ENCODE data around the gene TBX1. TPM values are rescaled to one million over a fixed set of nuclear protein-coding genes. Genes with fewer than 3 reads are reported as not detected.

TBX1 gene
- total RNA-seq, 2 donors from 2014 or later: 0.24 TPM; not detected in 1

DNA sequence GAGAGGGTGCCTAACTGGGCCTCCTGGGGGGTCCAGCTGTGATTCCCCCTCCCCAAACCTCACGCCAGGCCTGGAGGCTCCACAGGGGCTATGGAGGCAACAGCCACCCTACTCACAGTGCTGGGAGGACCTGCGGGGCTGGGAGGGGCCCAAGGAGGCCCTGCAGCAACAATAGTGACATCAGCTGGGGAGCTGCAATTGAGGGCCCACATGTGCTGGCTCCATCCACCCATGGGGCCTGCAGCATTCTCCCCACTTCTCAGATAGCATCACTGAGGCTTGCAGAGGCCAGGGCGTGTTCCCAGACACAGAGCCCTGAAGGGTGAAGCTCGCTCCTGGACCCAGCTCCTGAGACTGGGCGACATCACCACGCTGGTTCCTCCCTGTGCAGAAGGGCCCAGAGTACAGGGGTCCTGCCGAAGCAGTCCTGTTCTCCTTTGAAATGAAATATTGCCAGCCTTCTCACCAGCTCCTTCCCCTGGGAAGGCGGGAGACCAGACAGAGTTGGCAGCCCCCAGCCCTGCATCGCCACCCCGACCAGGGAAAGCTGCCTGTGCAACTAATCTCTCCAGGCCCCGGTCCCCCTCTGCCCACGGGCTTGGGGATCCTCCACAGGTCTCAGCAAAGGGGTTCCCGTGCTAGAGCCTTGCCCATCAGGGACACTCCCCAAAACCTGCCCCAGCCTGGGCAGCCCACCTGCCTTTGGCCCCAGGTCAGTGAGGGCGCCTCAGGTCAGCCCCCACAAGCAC, 8.9 kb upstream of the TBX1 start:
- H3K27me3 ChIP-seq: peaks cover 18 to 19% of the 10 kb centered on the region in 2 donors
- no peak overlapping the region for H3K27ac ChIP-seq
- H3K36me3 ChIP-seq: no peaks in the 10 kb centered on the region
- H3K4me1 ChIP-seq: peaks cover 0 to 20% of the 10 kb centered on the region in 2 donors
- TF ChIP-seq, protein P1, sequence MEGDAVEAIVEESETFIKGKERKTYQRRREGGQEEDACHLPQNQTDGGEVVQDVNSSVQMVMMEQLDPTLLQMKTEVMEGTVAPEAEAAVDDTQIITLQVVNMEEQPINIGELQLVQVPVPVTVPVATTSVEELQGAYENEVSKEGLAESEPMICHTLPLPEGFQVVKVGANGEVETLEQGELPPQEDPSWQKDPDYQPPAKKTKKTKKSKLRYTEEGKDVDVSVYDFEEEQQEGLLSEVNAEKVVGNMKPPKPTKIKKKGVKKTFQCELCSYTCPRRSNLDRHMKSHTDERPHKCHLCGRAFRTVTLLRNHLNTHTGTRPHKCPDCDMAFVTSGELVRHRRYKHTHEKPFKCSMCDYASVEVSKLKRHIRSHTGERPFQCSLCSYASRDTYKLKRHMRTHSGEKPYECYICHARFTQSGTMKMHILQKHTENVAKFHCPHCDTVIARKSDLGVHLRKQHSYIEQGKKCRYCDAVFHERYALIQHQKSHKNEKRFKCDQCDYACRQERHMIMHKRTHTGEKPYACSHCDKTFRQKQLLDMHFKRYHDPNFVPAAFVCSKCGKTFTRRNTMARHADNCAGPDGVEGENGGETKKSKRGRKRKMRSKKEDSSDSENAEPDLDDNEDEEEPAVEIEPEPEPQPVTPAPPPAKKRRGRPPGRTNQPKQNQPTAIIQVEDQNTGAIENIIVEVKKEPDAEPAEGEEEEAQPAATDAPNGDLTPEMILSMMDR (IDR thresholded peaks at IDR 0.05): no peak
- DNase-seq (ENCODE audit: low spot score): no peak
- H3K9me3 ChIP-seq: no peaks in the 10 kb centered on the region
- H3K4me3 ChIP-seq: no peak overlapping the region

DNA sequence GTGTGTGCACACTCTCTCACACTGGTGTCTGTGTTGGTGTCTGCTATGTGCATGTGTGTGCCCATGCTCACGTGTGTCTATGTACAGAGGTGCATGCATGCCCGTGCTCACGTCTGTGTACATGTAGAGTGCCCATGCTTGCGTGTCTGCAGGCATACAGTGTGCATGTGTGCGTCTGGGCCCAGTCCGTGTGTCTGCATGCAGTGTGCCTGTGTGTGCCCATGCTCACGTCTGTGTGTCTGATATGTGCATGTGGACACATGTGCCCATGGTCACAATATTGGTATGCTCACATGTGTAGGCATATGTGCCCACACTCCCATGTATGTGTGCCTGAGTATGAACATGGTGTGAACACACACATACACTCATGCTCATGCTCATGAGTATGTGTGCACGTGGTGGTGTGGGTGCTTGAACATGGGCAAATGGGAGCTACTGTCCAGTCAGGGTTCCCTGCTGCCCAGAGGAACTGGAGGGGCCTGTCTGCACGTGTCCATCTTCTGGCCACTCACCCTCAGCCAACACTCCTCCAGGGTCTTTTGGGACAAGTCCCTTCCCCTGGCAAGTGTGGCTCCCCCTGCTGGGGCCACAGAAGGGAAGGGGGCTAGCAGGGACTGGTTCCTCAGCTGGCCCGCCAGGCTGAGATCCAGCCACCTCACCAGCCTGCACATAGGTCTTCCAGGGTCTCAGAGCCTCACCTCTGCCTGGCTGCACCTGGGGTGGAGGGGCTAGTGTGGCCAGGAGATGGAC, 7.3 kb upstream of the TBX1 start:
- TF ChIP-seq, protein P1 (IDR thresholded peaks at IDR 0.05): no peak
- peaks cover 18 to 24% of the 10 kb centered on the region in 2 donors for H3K27me3 ChIP-seq
- DNase-seq (ENCODE audit: low spot score): no peak
- no peaks in the 10 kb centered on the region for H3K36me3 ChIP-seq
- no peak overlapping the region for H3K27ac ChIP-seq
- H3K4me1 ChIP-seq: peaks cover 0 to 26% of the 10 kb centered on the region in 2 donors
- no peak overlapping the region for H3K4me3 ChIP-seq
- no peaks in the 10 kb centered on the region for H3K9me3 ChIP-seq

DNA sequence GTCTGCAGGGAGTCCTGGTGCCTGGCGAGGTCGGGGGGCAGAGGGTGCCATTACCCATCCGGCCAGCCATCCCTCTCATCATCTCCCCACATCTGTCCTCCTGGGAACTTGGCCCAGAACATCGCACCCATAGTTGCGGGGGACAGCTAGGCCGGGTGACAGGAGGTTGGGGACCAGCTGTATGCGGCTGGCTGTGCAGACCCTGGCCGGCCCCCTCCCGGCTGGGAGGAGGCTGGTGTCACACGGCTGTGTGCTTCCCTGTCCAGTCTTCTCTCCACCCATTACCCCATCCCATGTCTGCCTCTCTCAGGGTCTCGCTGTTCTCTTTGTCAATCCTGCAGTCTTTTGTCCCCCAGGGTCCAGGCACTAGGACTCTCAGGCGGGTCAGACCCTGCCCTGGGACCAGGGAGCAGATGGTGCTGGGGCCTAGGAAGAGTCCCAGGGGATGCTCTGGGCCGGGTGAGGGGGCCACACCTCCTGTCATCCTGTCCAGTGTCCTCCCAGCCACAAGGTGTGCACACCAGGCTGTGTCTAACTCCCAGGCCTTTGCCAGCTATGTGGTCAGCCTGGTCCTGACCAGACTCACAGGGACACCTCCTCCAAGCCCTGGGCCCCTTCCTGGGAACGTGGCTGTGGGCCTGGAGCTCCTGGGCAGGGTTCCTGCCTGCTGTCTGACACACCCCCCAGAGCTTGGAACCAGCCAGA, 6.4 kb upstream of the TBX1 start:
- no peak for DNase-seq (ENCODE audit: low spot score)
- H3K9me3 ChIP-seq: no peaks in the 10 kb centered on the region
- H3K27ac ChIP-seq: no peak overlapping the region
- H3K4me3 ChIP-seq: no peak overlapping the region
- H3K27me3 ChIP-seq: peaks cover 18 to 31% of the 10 kb centered on the region in 2 donors
- TF ChIP-seq, protein P1 (IDR thresholded peaks at IDR 0.05): no peak
- peaks cover 0 to 30% of the 10 kb centered on the region in 2 donors for H3K4me1 ChIP-seq
- no peaks in the 10 kb centered on the region for H3K36me3 ChIP-seq

DNA sequence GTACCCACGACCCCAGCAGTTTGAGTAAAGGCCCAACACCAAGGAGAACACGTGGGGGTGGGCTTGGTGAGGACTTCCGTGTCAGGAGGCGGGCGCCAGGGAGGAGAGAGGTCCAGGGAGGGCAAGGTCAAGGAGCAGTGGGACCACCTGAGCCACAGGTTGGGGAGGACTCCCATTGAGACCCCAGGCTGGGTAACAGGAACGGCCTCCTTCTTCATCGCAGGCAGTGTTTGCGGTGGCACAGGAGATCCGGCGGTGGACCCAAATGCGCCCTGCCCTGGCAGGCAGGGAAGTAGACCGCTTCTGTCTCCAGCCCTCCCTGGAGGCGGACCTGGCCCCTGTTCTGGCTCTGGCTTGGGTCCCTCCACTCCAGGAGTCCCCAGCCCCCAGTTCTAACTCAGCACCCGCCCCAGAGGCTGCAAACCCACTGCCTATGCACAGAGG, 5.9 kb upstream of the TBX1 start:
- H3K27ac ChIP-seq: no peak overlapping the region
- TF ChIP-seq, protein P1 (IDR thresholded peaks at IDR 0.05): no peak
- DNase-seq (ENCODE audit: low spot score): no peak
- H3K4me3 ChIP-seq: peak overlapping the region in 1 of 2 donors; percentile 9
- H3K4me1 ChIP-seq: peaks cover 0 to 36% of the 10 kb centered on the region in 2 donors
- H3K36me3 ChIP-seq: no peaks in the 10 kb centered on the region
- H3K27me3 ChIP-seq: peaks cover 22 to 37% of the 10 kb centered on the region in 2 donors
- H3K9me3 ChIP-seq: no peaks in the 10 kb centered on the region

DNA sequence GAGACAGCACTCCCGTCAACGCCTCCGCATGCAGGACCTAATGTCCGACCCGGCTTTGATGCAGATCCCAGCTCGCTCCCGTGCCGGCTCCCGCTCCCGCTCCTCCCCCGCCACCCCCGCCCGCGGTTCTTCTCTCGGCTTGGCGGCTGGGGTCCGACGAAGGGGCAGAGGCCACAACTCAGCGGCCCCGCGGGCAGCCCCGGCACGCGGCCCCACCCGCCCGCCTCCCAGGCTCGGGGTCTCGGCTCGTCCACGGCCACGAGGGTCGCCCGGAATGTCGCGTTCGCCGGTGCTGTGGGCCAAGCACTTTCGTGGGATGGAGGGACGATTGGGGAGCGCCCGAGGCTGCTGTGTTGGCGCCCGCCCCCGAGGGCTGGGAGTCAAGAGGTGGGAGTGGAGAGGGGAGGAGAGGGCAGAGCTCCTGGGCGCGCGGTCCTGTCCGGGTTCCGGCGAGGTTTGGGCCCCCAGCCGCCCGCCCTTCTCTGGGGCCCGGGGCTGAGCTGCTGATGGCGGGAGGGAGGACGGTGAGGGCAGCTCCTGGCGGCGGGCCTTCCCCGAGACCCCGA, 5.3 kb upstream of the TBX1 start:
- Histone ChIP-seq H3K4me1 (peaks cover 0 to 37% of the 10 kb centered on the region in 2 donors), H3K9me3 (no peaks in the 10 kb centered on the region), H3K36me3 (no peaks in the 10 kb centered on the region), H3K4me3 (peak overlapping the region in 1 of 2 donors; percentile 9), H3K27ac (no peak overlapping the region), H3K27me3 (peaks cover 26 to 39% of the 10 kb centered on the region in 2 donors)
- DNase-seq (ENCODE audit: low spot score): no peak
- TF ChIP-seq, protein P1 (IDR thresholded peaks at IDR 0.05): no peak
